H1 (cell line): ENCODE data around the gene SIX1. TPM values are rescaled to one million over a fixed set of nuclear protein-coding genes. Genes with fewer than 3 reads are reported as not detected.

Source experiments
- CHD1 ChIP-seq: IDR thresholded peaks from 2 replicates; pipeline ENCODE4 v1.6.1; 2012; ENCODE audit warnings: low read depth, low read length, improper control_type of control experiment
- CTCF ChIP-seq, 3 experiments: IDR thresholded peaks; 1 replicate in 2 of 3; 2 replicates in 1 of 3; pipeline versions ENCODE4 v1.5.1 to v1.6.1; 2011; ENCODE audit warnings: low read length in 3 of 3, mild to moderate bottlenecking in 3 of 3, inconsistent platforms in 2 of 3, low read depth in 1 of 3, moderate library complexity in 1 of 3; ENCODE audit not compliant: insufficient read depth in 1 of 3; ENCODE audit errors: control extremely low read depth in 1 of 3
- EZH2 ChIP-seq: fragments of 200-600 bp; sonication (generic); IDR thresholded peaks from 2 replicates; pipeline ENCODE4 v1.7.1; 2012; ENCODE audit warnings: low read depth, mild to moderate bottlenecking, moderate library complexity, low read length, inconsistent platforms; ENCODE audit not compliant: severe bottlenecking
- HDAC2 ChIP-seq, 2 experiments: fragments of 300-600 bp in 1 of 2; sonication (generic) in 1 of 2; IDR thresholded peaks; 2 replicates each; pipeline ENCODE4 v1.6.1; 2011 to 2012; ENCODE audit warnings: low read depth in 2 of 2, low read length in 2 of 2, mild to moderate bottlenecking in 2 of 2, moderate library complexity in 2 of 2, borderline replicate concordance in 1 of 2, inconsistent platforms in 1 of 2
- HDAC6 ChIP-seq: IDR thresholded peaks from one replicate; pipeline ENCODE4 v1.7.1; 2012; ENCODE audit warnings: low read depth, mild to moderate bottlenecking, inconsistent platforms, low read length, moderate library complexity
- KDM4A ChIP-seq: IDR thresholded peaks from one replicate; pipeline ENCODE4 v1.7.1; 2012; ENCODE audit warnings: low read depth, mild to moderate bottlenecking, moderate library complexity, low read length, inconsistent platforms; ENCODE audit not compliant: severe bottlenecking
- RBBP5 ChIP-seq: IDR thresholded peaks from 2 replicates; pipeline ENCODE4 v1.7.1; 2012; ENCODE audit warnings: low read depth, mild to moderate bottlenecking, inconsistent platforms, low read length, moderate library complexity, borderline replicate concordance
- RNF2 ChIP-seq: fragments of 200-900, 300-1000 bp; sonication (generic); IDR thresholded peaks from 2 replicates; pipeline ENCODE4 v1.7.1; 2016; ENCODE audit warnings: borderline replicate concordance, low read depth, mild to moderate bottlenecking, antibody characterized with exemption, low read length; ENCODE audit not compliant: poor library complexity, severe bottlenecking; ENCODE audit errors: missing control alignments
- SUZ12 ChIP-seq: fragments of 200-600 bp; sonication (generic); IDR thresholded peaks from 2 replicates; pipeline ENCODE4 v1.6.1; 2012; ENCODE audit warnings: mild to moderate bottlenecking, inconsistent platforms, low read length, moderate library complexity, mixed read lengths
- TAF7 ChIP-seq: optimal IDR thresholded peaks from 2 replicates; pipeline ENCODE3; 2011; ENCODE audit warnings: low read depth, mild to moderate bottlenecking, inconsistent platforms, low read length, moderate library complexity, borderline replicate concordance
- USF2 ChIP-seq: IDR thresholded peaks from 2 replicates; pipeline ENCODE4 v1.6.1; 2011; ENCODE audit warnings: low read length, improper control_type of control experiment
- polyA plus RNA-seq, 7 experiments: library from polyadenylated mRNA; depleted of rRNA in 3 of 7; stranded (reverse) in 5 of 7; unstranded in 2 of 7; fragments of >200 nt in 5 of 7; fragments of 200-250 nt in 2 of 7; gene quantifications; 1 replicate in 5 of 7; 2 replicates in 1 of 7; 4 replicates in 1 of 7; pipeline versions ENCODE4 v1.2.1 to v1.2.3, GENCODE V29; 2011 to 2013; ENCODE audit warnings: missing spikeins in 2 of 7, mixed read lengths in 2 of 7
- total RNA-seq: library from RNA; stranded (reverse); fragmentation: NEBNext Ultra II Directional; extraction: Animal tissue kit (Norgen Biotek cat#: 25700); gene quantifications from 2 replicates; pipeline ENCODE4 v1.2.1, GENCODE V29; 2021

The SIX1 gene
- total and polyA plus RNA-seq, 2 of the 8 experiments (the other 6 are each of a cell fraction or from before 2014, with no cell fraction given), result 0.03 to 0.69 TPM

GRCh38 chr14:60637479-60638315, 11.6 kb downstream of the SIX1 start (continued):
- TF ChIP-seq CTCF (IDR thresholded peaks at IDR 0.05; ENCODE audit: control extremely low read depth in 1 of 3, insufficient read depth in 1 of 3, low read depth in 1 of 3, low read length in 3 of 3) (peak in 1 of 3 experiments; percentile 5; a peak in 1 of 4 replicates), USF2 (no peak), EZH2 (peak; percentile 68), KDM4A (peak; percentile 91), RBBP5 (0 out of 2 replicates have a peak, but pooled peaks have one; percentile 74), CHD1 (no peak), HDAC2 (IDR thresholded peaks at IDR 0.05; ENCODE audit: borderline replicate concordance in 1 of 2, low read depth in 2 of 2, low read length in 2 of 2) (0 out of 4 replicates have a peak, but pooled peaks have one; percentile 7 to 33), SUZ12 (peak; percentile 78), HDAC6 (no peak), RNF2 (peak; percentile 66), TAF7 (no peak)
